M059J (cell line): ENCODE data around the gene NCOA6. TPM values are rescaled to one million over a fixed set of nuclear protein-coding genes. Genes with fewer than 3 reads are reported as not detected.

Experiments used
- DNase-seq: peaks from one replicate; pipeline ENCODE4 v3.0.0-alpha.2; 2012; ENCODE audit warnings: low read depth
- total RNA-seq: library from RNA; depleted of rRNA; stranded (reverse); fragments of >200 nt; shearing (Covaris generic); gene quantifications from 2 replicates; pipeline ENCODE4 v1.2.3, GENCODE V29; 2014

Gene NCOA6
- total RNA-seq, 1 experiment from 2014 or later = 14.5 TPM

GRCh38 chr20:34774449-34774848 is 51.0 kb downstream of the NCOA6 start:
- DNase-seq = no peak

GRCh38 chr20:34773726-34774125 is 51.7 kb downstream of the NCOA6 start:
- DNase-seq = no peak

DNA sequence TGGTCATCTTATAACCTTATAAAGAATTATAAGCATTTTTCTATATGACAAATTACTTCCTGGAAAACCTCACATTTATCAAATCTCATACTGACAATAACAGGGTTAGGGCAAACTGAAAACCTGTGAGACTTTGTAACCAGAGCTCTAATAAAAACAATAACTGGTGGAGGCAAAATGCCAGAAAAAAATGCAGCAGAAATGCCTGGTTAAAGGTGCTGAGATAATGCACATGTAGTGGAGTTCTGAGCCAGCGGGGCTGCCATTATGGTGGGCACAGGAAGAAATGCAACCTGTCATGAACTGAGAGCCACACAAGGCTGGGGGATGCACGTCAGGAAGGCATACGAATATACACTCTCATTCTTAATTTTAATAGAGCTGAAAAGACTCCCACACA is 53.0 kb downstream of the NCOA6 start:
- DNase-seq = no peak

DNA sequence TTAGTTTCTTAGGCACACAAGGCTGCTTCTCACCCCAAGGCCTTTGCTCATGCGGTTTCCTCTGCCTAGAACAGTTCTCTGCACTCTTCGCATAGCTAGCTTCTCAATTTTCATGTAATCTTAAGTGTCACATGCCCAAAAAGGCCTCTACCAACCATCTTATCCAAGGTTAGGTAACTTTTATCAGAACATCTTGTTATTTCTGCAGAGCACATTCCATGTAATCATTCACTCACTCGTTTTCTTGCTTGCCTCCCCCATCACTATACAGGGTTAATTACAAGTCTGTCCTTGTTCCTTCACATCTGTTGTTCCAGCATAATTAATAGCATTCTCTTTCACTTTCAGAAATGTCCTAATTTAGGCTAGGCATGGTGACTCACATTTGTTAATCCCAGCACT is 53.8 kb downstream of the NCOA6 start:
- DNase-seq = peak; percentile 32

DNA sequence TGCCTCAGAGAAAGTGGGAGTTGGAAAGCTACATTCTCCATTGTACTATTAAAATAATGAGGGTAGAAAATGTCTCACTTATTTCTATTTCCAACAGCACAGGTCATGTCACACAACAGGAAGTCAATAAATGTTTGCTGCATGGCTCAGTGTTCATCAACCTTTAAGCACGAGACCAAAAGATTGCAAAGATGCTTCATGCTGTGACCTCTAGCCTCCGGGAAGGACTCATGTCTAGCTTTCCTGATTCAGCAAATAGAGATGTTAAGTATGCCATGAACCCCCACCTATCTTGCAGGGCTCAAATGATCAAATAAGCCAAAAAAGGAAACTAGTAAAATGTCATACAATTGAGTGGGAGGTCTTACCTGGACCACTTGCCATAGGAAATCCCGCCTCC is 57.4 kb downstream of the NCOA6 start:
- peak; percentile 90 for DNase-seq

DNA sequence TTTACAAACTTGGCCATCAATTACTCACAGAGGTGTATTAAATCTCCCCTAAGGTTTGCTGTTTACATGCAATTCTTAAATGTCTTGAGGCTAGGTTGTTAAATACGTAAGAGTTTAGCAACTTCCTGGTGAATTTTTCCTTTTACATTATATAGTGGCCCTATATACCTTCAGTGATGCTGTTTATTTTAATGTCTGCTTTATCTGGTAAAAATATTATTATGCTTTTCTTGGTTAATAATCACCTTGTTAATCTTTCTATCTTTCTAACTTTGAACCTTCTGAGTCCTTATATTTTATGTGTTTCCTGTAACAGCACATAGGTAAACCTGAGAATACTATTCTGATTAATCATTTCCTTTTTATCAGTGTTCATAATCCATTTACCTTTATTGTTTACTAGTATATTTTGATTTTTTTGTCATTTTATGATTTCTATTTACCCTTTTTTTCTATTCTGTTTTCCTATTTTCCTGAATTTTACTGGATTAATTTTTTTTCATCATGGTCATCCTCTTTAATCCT is 63.4 kb downstream of the NCOA6 start:
- DNase-seq = no peak

- no peak for DNase-seq
Measured at GRCh38 chr20:34755367-34755766, 70.1 kb downstream of the NCOA6 start.

GRCh38 chr20:34754611-34755010 is 70.8 kb downstream of the NCOA6 start:
- no peak for DNase-seq

DNA sequence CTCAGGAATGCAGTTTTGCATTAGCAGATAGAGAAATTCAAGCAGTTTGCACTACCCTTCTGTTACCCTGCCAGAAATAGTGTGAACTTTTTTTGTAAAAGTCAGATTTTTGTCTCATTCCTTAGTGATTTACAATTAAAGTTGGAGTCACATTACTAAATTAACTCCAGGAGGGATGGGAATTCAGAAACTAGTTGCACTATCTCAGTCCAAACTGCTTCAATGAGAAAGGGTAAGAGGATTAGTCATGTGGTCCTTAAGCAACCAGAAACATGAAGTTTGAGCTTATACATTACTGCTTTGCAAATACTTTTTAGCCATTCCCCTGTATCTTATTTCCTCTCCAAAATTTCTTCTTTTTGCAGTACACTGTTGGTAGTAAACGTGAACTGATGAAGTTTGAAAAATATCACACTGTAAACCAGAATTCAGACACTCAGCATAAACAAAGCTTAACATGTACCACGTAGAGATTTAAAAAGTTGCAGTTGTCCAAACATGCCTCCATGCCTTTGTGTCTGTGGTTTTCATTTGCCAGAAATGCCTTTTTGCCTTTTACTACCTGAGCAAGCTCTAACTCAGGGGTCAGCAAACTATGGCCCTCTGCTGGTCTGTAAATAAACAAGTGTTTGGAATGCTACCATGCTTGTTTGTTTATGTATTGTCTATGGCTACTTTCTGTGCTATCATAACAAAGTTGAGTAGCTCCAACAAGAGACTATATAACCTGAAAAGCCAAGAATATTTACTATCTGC is 71.6 kb downstream of the NCOA6 start:
- DNase-seq = no peak

GRCh38 chr20:34751453-34751852 is 74.0 kb downstream of the NCOA6 start:
- no peak for DNase-seq

GRCh38 chr20:34750484-34750883 is 75.0 kb downstream of the NCOA6 start:
- DNase-seq = no peak

DNA sequence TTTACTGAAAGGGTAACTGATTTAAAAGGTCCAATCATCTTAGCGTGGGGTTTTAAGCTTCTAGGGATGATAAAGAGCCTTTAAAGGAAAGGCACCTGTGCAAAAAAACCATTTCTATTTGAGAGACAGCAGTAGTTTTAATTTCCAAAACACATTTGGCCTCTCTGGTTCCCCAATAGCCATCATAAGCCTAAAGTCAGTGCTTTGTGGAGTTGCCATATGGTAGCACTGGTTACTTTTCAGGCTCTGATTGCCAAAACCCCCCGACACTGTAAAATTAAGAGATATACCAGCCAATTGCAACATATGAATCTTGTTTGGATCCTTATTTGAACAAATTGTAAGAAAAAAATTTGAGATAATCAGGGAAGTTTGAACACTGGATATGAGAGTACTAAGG is 76.7 kb downstream of the NCOA6 start:
- DNase-seq = no peak

GRCh38 chr20:34747479-34747878 is 78.0 kb downstream of the NCOA6 start:
- no peak for DNase-seq

- DNase-seq = no peak
Measured at GRCh38 chr20:34746674-34747073, 78.8 kb downstream of the NCOA6 start.

- no peak for DNase-seq
Measured at GRCh38 chr20:34744847-34745246, 80.6 kb downstream of the NCOA6 start.

GRCh38 chr20:34744340-34744739 is 81.1 kb downstream of the NCOA6 start:
- no peak for DNase-seq

- DNase-seq = no peak
Measured at GRCh38 chr20:34743039-34743438, 82.4 kb downstream of the NCOA6 start.

DNA sequence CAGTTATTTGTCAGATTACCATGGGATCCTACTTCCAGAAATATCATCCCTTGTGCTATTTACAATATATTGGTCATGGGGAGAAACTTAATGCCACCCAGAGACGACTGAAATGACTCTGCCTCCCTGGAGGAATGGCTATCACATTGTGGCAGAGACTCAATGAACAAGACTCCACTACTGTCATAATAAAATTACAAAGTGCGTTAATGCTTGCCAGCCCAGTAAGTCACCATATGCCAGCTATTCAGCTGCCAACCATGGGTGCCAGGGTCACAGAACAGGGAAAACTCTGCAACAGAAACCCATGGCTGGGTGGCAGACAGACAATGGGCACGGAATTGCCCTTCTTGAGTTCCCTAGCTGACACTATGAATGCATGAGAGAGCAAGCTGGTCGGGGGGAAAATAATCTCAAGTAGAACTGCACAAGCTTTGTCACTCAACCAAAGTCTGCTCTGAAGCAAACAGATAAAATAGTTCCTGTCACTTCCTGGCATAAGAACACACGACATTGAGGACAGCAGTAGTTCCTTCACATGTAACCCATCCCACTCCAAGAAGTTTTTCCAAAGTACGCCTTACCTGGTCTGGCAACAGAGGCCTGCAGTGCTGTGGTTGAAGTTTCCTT is 89.2 kb downstream of the NCOA6 start:
- DNase-seq = no peak

DNA sequence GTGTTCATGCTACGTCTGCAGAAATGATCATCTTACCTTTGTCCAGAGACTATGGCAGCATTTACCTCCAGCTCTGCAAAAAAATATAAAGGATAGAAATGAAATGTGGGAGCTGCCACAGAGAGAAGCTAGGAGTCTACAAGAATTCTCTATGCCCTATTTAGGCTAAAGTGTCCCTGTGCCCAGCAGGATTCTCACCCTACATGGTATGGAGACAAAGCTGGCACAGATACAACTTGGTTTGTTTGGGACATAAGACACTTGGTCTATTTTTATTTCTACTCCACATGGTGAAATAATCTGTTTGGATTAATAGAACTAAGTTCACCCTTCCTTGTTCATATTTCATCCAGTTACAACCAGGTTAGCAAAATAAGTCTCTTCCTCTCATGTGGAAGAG is 92.9 kb downstream of the NCOA6 start:
- no peak for DNase-seq

DNA sequence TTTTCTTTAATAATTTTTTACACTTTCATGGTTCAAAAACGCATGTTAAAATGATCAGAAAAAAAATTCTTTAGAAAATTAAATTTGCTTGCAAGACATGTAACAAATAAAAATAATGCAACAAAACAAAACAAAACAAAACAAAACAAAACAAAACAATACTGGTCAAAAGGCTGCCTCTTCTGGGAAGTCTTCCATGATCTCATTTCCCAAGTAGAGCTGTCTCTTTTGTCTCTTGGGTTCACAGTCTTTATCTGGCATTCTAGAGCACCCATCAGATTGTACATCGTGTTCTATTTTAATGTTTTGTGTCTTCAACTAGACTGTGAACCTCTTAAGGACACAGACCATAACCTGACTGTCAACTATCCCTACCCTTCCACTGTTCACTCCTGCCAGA is 96.0 kb downstream of the NCOA6 start:
- no peak for DNase-seq

DNA sequence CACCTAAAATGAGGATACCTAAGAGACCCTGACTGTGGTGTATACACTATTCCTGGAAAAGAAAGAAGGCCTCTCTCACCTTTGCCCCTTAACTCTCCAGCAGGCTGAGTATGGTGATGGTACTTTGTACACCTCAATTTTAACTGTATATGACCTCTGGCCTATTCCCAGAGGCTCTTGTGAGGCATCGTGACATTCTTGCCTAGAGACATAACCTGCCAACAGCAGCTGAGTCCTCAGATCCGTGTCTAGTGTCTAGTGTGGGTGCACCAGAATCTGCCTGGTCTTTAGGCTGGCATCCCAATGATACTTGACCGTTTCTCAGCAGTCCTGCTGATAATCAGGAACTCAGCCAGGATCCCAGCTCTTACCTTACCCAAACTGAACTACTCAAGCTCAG is 101.3 kb downstream of the NCOA6 start:
- no peak for DNase-seq

DNA sequence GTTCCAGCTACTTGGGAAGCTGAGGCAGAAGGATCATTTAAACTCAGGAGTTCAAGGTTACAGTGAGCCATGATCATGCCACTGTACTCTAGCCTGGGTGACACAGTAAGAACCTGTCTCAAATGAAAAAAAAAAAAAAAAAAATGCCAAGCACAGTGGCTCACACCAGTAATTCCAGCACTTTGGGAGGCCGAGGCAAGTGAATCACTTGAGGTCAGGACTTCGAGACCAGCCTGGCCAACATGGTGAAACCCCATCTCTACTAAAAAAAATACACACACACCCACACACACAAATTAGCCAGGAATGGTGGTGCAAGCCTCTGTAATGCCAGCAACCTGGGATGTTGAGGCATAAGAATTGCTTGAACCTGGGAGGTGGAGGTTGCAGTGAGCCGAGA is 102.9 kb downstream of the NCOA6 start:
- DNase-seq = peak; percentile 59

DNA sequence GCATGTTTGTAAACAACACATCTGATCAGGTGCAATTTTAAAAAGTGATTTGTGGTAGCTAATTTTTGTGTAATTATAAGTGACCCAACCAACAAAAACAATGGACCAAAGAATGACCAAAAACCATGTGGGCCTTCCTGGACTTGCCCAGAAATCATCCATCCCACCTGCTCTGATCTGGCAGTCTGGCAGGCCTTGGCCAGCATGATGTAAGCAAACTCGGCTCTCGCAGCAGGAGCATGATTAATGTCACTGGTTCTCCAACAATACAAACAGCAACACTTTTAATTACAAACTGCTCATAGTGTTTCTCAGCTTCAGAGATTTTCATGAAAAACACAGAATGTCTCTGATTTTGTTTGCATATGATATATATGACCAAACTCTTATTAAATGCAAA is 105.2 kb downstream of the NCOA6 start:
- no peak for DNase-seq
